Hepatocyte (in vitro differentiated cells): ENCODE results near the gene ZMYM4. TPM values are rescaled to one million over a fixed set of nuclear protein-coding genes. Genes with fewer than 3 reads are reported as not detected.

Experiments
- DNase-seq: peaks from one replicate; pipeline ENCODE4 v3.0.0-alpha.2; 2016; ENCODE audit warnings: low spot score
- H2AFZ ChIP-seq: fragments of 200-600 bp; sonication (generic); 2 replicates; pipeline ENCODE4 v1.6.0; 2016; ENCODE audit warnings: antibody characterized with exemption, mild to moderate bottlenecking
- H3K27ac ChIP-seq: fragments of 200-600 bp; sonication (generic); 2 replicates; pipeline ENCODE4 v1.5.1; 2016; ENCODE audit warnings: mild to moderate bottlenecking
- H3K27me3 ChIP-seq: fragments of 200-600 bp; sonication (generic); 2 replicates; pipeline ENCODE4 v1.6.1; 2016
- H3K36me3 ChIP-seq: fragments of 200-600 bp; sonication (generic); replicated peaks from 2 replicates; pipeline ENCODE4 v1.5.1; 2016; ENCODE audit warnings: low read depth; ENCODE audit not compliant: insufficient read depth
- H3K4me1 ChIP-seq: fragments of 200-600 bp; sonication (generic); 2 replicates; pipeline ENCODE4 v1.5.1; 2016; ENCODE audit warnings: mild to moderate bottlenecking, moderate library complexity; ENCODE audit not compliant: insufficient read depth
- H3K4me2 ChIP-seq: fragments of 200-600 bp; sonication (generic); 2 replicates; pipeline ENCODE4 v1.6.0; 2016
- H3K4me3 ChIP-seq: fragments of 200-600 bp; sonication (generic); 2 replicates; pipeline ENCODE4 v1.5.1; 2016; ENCODE audit warnings: mild to moderate bottlenecking
- H3K79me2 ChIP-seq: fragments of 200-600 bp; sonication (generic); 2 replicates; pipeline ENCODE4 v1.6.0; 2017; ENCODE audit warnings: mild to moderate bottlenecking
- H3K9me2 ChIP-seq: fragments of 200-600 bp; sonication (generic); replicated peaks from 2 replicates; pipeline ENCODE4 v1.6.0; 2017; ENCODE audit warnings: mild to moderate bottlenecking; ENCODE audit not compliant: insufficient read depth
- H3K9me3 ChIP-seq: fragments of 200-600 bp; sonication (generic); 2 replicates; pipeline ENCODE4 v1.5.1; 2016; ENCODE audit warnings: low read depth, mild to moderate bottlenecking
- H4K20me1 ChIP-seq: fragments of 200-600 bp; sonication (generic); 2 replicates; pipeline ENCODE4 v1.6.0; 2016; ENCODE audit warnings: mild to moderate bottlenecking; ENCODE audit not compliant: insufficient read depth, poor library complexity, severe bottlenecking
- EZH2 ChIP-seq: fragments of 200-600 bp; sonication (generic); IDR thresholded peaks from 2 replicates; pipeline ENCODE4 v1.6.1; 2016; ENCODE audit warnings: antibody characterized with exemption, mild to moderate bottlenecking, borderline replicate concordance
- EZH2phosphoT487 ChIP-seq: fragments of 200-600 bp; sonication (generic); IDR thresholded peaks from one replicate; pipeline ENCODE4 v1.6.1; 2018; ENCODE audit warnings: antibody characterized with exemption, mild to moderate bottlenecking, low read depth, moderate library complexity; ENCODE audit not compliant: unreplicated experiment, severe bottlenecking
- WGBS: methylation state at CpG from one replicate; pipeline ENCODE4 v1.1.6; 2016; ENCODE audit warnings: low lambda C conversion rate; ENCODE audit errors: missing lambda C conversion rate; 5-methylcytosine and 5-hydroxymethylcytosine counted together
- polyA plus RNA-seq: library from polyadenylated mRNA; unstranded; fragments of >200 nt; fragmentation: Nextera tagmentation; extraction: Ambion mirVana; gene quantifications from 2 replicates; pipeline ENCODE4 v1.2.1, GENCODE V29; 2016
- total RNA-seq: library from RNA; depleted of rRNA; stranded (reverse); fragments of >200 nt; gene quantifications from 2 replicates; pipeline ENCODE4 v1.2.3, GENCODE V29; 2014
- TF ChIP-seq, protein P1 (sequence below): fragments of 200-600 bp; sonication (generic); IDR thresholded peaks from 2 replicates; pipeline ENCODE4 v1.5.1; 2016; ENCODE audit warnings: antibody characterized with exemption, mild to moderate bottlenecking; ENCODE audit not compliant: poor library complexity

Gene ZMYM4
- total and polyA plus RNA-seq, 2 experiments from 2014 or later, result 17.6 to 43.4 TPM

- H3K79me2 ChIP-seq, result no peaks in the 10 kb centered on the region
- no peak overlapping the region for H3K4me3 ChIP-seq
- H3K27me3 ChIP-seq, result no peaks in the 10 kb centered on the region
- H3K9me2 ChIP-seq, result no peaks in the 10 kb centered on the region
- H2AFZ ChIP-seq, result no peak overlapping the region
- no peak for DNase-seq
- H3K27ac ChIP-seq, result no peak overlapping the region
- H3K9me3 ChIP-seq, result no peaks in the 10 kb centered on the region
- H4K20me1 ChIP-seq, result no peaks in the 10 kb centered on the region
- no peak overlapping the region for H3K4me2 ChIP-seq
- peaks cover 7% of the 10 kb centered on the region for H3K36me3 ChIP-seq
- TF ChIP-seq, protein P1, sequence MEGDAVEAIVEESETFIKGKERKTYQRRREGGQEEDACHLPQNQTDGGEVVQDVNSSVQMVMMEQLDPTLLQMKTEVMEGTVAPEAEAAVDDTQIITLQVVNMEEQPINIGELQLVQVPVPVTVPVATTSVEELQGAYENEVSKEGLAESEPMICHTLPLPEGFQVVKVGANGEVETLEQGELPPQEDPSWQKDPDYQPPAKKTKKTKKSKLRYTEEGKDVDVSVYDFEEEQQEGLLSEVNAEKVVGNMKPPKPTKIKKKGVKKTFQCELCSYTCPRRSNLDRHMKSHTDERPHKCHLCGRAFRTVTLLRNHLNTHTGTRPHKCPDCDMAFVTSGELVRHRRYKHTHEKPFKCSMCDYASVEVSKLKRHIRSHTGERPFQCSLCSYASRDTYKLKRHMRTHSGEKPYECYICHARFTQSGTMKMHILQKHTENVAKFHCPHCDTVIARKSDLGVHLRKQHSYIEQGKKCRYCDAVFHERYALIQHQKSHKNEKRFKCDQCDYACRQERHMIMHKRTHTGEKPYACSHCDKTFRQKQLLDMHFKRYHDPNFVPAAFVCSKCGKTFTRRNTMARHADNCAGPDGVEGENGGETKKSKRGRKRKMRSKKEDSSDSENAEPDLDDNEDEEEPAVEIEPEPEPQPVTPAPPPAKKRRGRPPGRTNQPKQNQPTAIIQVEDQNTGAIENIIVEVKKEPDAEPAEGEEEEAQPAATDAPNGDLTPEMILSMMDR, result no peak
- TF ChIP-seq EZH2phosphoT487 (no peak), EZH2 (no peak)
- H3K4me1 ChIP-seq, result no peaks in the 10 kb centered on the region
- WGBS, result 91% methylated on average over 3 of the region's 3 CpGs
These were observed 130.2 kb downstream of the ZMYM4 start for GRCh38 chr1:35398739-35399138.

GRCh38 chr1:35401049-35401448, 132.5 kb downstream of the ZMYM4 start:
- Histone ChIP-seq H4K20me1 (no peaks in the 10 kb centered on the region), H3K27ac (no peak overlapping the region), H3K9me3 (no peaks in the 10 kb centered on the region), H3K27me3 (no peaks in the 10 kb centered on the region), H2AFZ (no peak overlapping the region), H3K79me2 (no peaks in the 10 kb centered on the region), H3K4me2 (no peak overlapping the region), H3K36me3 (peaks cover 7% of the 10 kb centered on the region), H3K9me2 (no peaks in the 10 kb centered on the region), H3K4me1 (no peaks in the 10 kb centered on the region), H3K4me3 (no peak overlapping the region)
- TF ChIP-seq, protein P1, result no peak
- TF ChIP-seq EZH2, result no peak
- no peak for TF ChIP-seq EZH2phosphoT487
- no peak for DNase-seq

DNA sequence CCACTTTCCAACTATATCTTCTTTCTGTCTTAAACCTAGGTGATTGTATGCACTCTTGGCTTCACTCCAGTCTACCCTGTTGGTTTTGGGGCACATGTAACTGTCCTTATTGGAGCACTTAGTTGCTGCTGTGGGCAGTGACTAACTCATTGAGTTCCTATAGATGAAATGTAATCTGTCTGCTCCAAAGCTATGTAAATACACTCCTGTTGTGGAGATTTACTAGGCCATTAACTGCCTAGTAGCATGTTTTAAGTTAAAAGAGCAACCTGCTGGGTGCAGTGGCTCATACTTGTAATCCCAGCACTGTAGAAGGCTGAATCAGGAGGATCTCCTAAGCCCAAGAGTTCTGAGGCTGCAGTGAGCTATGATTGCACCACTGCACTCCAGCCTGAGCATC, 137.6 kb downstream of the ZMYM4 start:
- H3K4me1 ChIP-seq, result no peaks in the 10 kb centered on the region
- H3K36me3 ChIP-seq, result no peaks in the 10 kb centered on the region
- H3K27ac ChIP-seq, result no peak overlapping the region
- no peak for DNase-seq
- H3K4me2 ChIP-seq, result no peak overlapping the region
- H2AFZ ChIP-seq, result no peak overlapping the region
- no peak overlapping the region for H3K4me3 ChIP-seq
- H3K9me3 ChIP-seq, result no peaks in the 10 kb centered on the region
- no peaks in the 10 kb centered on the region for H4K20me1 ChIP-seq
- no peaks in the 10 kb centered on the region for H3K9me2 ChIP-seq
- no peaks in the 10 kb centered on the region for H3K79me2 ChIP-seq
- H3K27me3 ChIP-seq, result no peaks in the 10 kb centered on the region
- TF ChIP-seq, protein P1, result no peak
- TF ChIP-seq EZH2phosphoT487 (no peak), EZH2 (no peak)

DNA sequence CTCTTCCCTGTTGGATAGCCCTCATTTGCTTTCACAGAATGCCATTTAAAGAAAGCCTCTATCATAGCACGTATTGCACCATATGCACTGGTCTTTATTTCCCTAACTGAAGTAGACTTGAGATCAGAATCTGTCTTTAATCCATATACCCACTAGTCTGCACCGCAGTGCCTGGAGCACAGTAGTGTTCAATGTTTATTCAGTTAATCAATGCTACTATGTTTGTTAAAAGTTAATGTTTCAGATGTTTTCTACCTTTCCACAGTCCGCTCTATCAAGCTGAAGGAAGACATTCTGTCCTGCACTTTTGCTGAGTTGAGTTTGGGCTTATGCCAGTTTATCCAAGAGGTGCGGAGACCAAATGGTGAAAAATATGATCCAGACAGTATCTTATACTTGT, 139.2 kb downstream of the ZMYM4 start:
- Histone ChIP-seq H3K4me2 (no peak overlapping the region), H3K27ac (no peak overlapping the region), H3K9me2 (no peaks in the 10 kb centered on the region), H3K4me1 (no peaks in the 10 kb centered on the region), H2AFZ (no peak overlapping the region), H3K4me3 (no peak overlapping the region), H3K27me3 (no peaks in the 10 kb centered on the region), H3K79me2 (no peaks in the 10 kb centered on the region), H3K36me3 (no peaks in the 10 kb centered on the region), H4K20me1 (no peaks in the 10 kb centered on the region), H3K9me3 (no peaks in the 10 kb centered on the region)
- TF ChIP-seq, protein P1, result no peak
- no peak for TF ChIP-seq EZH2phosphoT487
- TF ChIP-seq EZH2, result no peak
- WGBS, result 83% methylated on average over 4 of the region's 4 CpGs
- no peak for DNase-seq
